Mucosa of descending colon (tissue), 3 donors: ENCODE data around the gene PPARGC1A. TPM values are rescaled to one million over a fixed set of nuclear protein-coding genes. Genes with fewer than 3 reads are reported as not detected.

Source experiments
- ATAC-seq: fragments of 200-7000 bp; cut with Tn5 transposase; one replicate; pipeline ENCODE4 v1.9.1; 2020; ENCODE audit warnings: mild to moderate bottlenecking, moderate library complexity
- DNase-seq, 3 donors: peaks; one replicate each; pipeline ENCODE4 v3.0.0-alpha.2; 2020
- H3K36me3 ChIP-seq: fragments of 200-600 bp; one replicate; pipeline ENCODE4 v1.8.0; 2021; ENCODE audit warnings: low read depth, mild to moderate bottlenecking
- H3K4me1 ChIP-seq: fragments of 200-600 bp; one replicate; pipeline ENCODE4 v1.8.0; 2021; ENCODE audit warnings: low read depth, mild to moderate bottlenecking
- H3K4me3 ChIP-seq: fragments of 200-600 bp; one replicate; pipeline ENCODE4 v1.8.0; 2021; ENCODE audit warnings: mild to moderate bottlenecking
- H3K9me3 ChIP-seq: fragments of 200-600 bp; one replicate; pipeline ENCODE4 v1.8.0; 2021; ENCODE audit warnings: mild to moderate bottlenecking
- CTCF ChIP-seq: fragments of 200-600 bp; IDR thresholded peaks from one replicate; pipeline ENCODE4 v1.8.0; 2022; ENCODE audit warnings: antibody characterized with exemption, mild to moderate bottlenecking
- intact Hi-C, 2 donors: fragments of 100-400 bp; cut with DNase I in 1 of 2; cut with micrococcal nuclease in 1 of 2; formaldehyde crosslinking; loops; one replicate each; pipeline versions ENCODE4 v1.11.0 to v1.11.1; 2022; cut with DNase I, micrococcal nuclease
- total RNA-seq, 3 donors: library from RNA; stranded (reverse); fragmentation: NEBNext Ultra II Directional in 2 of 3; extraction: Animal tissue kit (Norgen Biotek cat#: 25700) in 2 of 3; gene quantifications; one replicate each; pipeline versions ENCODE4 v1.2.1 to v1.2.4, GENCODE V29; 2021 to 2023
- donor health status: DM: no; HTN: no; CAD: no; lungs with moderate emphysema.
- donor health status: DM: no; HTN: no; CAD: no.
- donor health status: DM: no; HTN: yes; CAD: no.

The PPARGC1A gene
- total RNA-seq, 3 donors from 2014 or later, result 55.4 to 139 (median 71.5) TPM

DNA sequence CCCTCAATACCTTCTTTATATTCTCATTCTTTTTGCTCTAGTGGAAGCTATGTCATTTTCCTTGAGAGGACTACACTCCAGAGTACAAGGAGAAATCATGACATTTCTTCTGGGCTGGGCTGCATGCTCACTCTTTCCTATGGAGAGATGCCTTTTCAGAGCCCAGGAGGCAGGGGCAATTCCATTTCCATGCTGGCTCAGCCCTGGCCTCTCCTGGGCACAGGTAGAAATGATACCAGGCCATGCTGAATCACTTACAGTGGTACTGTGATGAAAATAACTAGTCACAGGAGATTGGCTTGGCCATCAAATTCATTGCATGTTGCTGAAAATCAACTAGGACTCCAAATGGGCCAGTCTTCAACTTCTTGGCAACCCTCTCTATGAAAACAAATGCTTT is 34.0 kb upstream of the PPARGC1A start:
- peak; percentile 55 for ATAC-seq
- no peak for TF ChIP-seq CTCF
- intact Hi-C loops, result no loop called here
- DNase-seq, result peak in 1 of 3 donors; percentile 32
- no peaks in the 10 kb centered on the region for H3K9me3 ChIP-seq
- H3K4me3 ChIP-seq, result no peak overlapping the region
- no peaks in the 10 kb centered on the region for H3K4me1 ChIP-seq
- no peaks in the 10 kb centered on the region for H3K36me3 ChIP-seq

- H3K36me3 ChIP-seq, result no peaks in the 10 kb centered on the region
- no peaks in the 10 kb centered on the region for H3K9me3 ChIP-seq
- DNase-seq, result no peak
- no peaks in the 10 kb centered on the region for H3K4me1 ChIP-seq
- TF ChIP-seq CTCF, result no peak
- H3K4me3 ChIP-seq, result no peak overlapping the region
- ATAC-seq, result no peak
- intact Hi-C loops, result no loop called here
Measured at GRCh38 chr4:23923141-23923540, 33.3 kb upstream of the PPARGC1A start.

DNA sequence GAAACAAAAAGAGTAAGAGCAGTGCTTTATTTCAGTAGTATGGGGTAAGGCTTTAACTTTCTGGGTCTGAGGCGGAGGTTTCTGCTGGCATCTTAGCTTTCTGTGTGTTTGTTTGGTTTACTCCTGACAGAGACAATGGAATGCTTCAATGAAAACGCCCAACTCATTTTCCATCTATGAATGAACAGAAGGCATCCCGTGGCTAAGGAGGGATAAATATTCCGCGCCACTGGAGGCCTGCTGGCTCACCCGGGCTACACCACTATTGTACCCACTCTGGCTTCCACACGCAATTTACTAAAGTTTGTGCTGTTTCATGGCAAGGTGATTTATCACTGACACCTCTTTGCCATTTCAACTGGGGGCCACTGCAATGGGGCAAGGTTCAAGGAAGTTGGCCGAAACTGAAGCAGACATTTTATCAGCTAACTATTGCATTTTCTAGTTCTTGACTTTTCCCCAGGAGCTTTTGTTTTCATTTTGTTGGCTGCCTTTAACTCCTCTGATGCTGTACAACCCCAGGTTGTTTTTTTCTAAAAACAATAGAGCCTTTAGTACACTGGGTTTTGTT is 32.8 kb upstream of the PPARGC1A start:
- TF ChIP-seq CTCF, result no peak
- Histone ChIP-seq H3K4me1 (no peaks in the 10 kb centered on the region), H3K36me3 (no peaks in the 10 kb centered on the region), H3K4me3 (no peak overlapping the region), H3K9me3 (no peaks in the 10 kb centered on the region)
- intact Hi-C loops, result no loop called here
- ATAC-seq (no peak), DNase-seq (no peak)

GRCh38 chr4:23922013-23922412 is 32.2 kb upstream of the PPARGC1A start:
- TF ChIP-seq CTCF, result no peak
- ATAC-seq (no peak), DNase-seq (no peak)
- intact Hi-C loops, result no loop called here
- no peaks in the 10 kb centered on the region for H3K4me1 ChIP-seq
- no peaks in the 10 kb centered on the region for H3K36me3 ChIP-seq
- H3K9me3 ChIP-seq, result no peaks in the 10 kb centered on the region
- H3K4me3 ChIP-seq, result no peak overlapping the region

GRCh38 chr4:23921447-23921845 is 31.6 kb upstream of the PPARGC1A start:
- H3K9me3 ChIP-seq, result no peaks in the 10 kb centered on the region
- no peaks in the 10 kb centered on the region for H3K4me1 ChIP-seq
- intact Hi-C loops, result no loop called here
- TF ChIP-seq CTCF, result no peak
- ATAC-seq (no peak), DNase-seq (no peak)
- H3K4me3 ChIP-seq, result no peak overlapping the region
- H3K36me3 ChIP-seq, result no peaks in the 10 kb centered on the region
